RWPE1 (cell line): ENCODE measurements around the gene TRIM14.

Source experiments
- CTCF ChIA-PET: fragments of 350-600 bp; sonication (Branson Sonifier 250); formaldehyde crosslinking; extraction: SDS; loops from one replicate; lab custom pipeline; 2021; lab: Yijun Ruan, JAX
- POLR2A ChIA-PET: fragments of 400-600 bp; formaldehyde crosslinking; extraction: SDS; loops from one replicate; lab custom pipeline; 2020; ENCODE audit warnings: antibody characterized with exemption; ENCODE audit not compliant: low non-redundant PET; lab: Yijun Ruan, JAX
- DNase-seq: peaks from one replicate; pipeline ENCODE4 v3.0.0; 2012; ENCODE audit warnings: low spot score
- H3K27ac ChIP-seq: fragments of 450-650 bp; 2 replicates; pipeline ENCODE4 v1.5.1; 2017
- CTCF ChIP-seq: fragments of 450-650 bp; conservative IDR thresholded peaks from 2 replicates; pipeline ENCODE4 v1.5.1; 2017; ENCODE audit warnings: low read depth, mild to moderate bottlenecking

The TRIM14 gene

DNA sequence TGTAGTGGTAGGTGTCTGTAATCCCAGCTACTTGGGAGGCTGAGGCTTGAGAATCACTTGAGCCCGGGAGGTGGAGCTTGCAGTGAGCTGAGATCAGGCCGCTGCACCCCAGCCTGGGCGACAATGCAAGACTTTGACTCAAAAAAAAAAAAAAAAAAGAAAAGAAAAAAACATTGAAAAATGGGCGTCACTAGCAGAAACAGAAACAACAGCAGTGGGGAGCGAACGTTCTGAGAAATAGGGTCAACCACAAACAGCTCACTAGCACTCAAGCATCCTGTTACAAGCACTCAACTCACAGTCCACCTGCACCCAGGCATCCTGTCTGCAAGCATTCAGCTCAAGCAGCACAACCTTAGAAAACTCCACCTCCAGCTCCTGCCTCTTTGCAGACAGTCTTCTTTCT lies 17.2 kb downstream of the TRIM14 start:
- POLR2A ChIA-PET = interaction anchor here (0.7 kb wide), 1 partner anchor 18 kb away, joined by 5 read pairs; no protein-coding TSS in a partner anchor
- DNase-seq = no peak
- TF ChIP-seq CTCF = no peak
- CTCF ChIA-PET = interaction anchor here (0.8 to 1.0 kb wide), 2 partner anchors 14 to 346 kb away, joined by 4 to 5 read pairs; no protein-coding TSS in a partner anchor
- H3K27ac ChIP-seq = no peak overlapping the region

DNA sequence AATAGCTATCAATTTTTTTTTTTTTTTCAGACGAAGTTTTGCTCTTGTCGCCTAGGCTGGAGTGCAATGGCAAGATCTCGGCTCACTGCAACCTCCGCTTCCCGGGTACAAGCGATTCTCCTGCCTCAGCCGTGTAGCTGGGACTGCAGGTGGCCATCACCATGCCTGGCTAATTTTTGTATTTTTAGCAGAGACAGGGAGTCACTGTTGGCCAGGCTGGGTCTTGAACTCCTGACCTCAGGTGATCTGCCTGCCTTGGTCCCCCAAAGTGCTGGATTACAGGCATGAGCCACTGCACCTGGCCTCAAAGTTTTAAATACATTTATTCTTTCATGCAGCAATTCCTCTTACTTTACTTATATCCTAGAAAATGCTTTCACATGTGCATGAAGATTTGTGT lies 17.6 kb downstream of the TRIM14 start:
- H3K27ac ChIP-seq = no peak overlapping the region
- no peak for DNase-seq
- no peak for TF ChIP-seq CTCF
- CTCF ChIA-PET = interaction anchor here (1.0 kb wide), 1 partner anchor 14 kb away, joined by 4 read pairs; no protein-coding TSS in a partner anchor
- POLR2A ChIA-PET = no interaction called here

- no peak overlapping the region for H3K27ac ChIP-seq
- TF ChIP-seq CTCF = no peak
- ChIA-PET CTCF (no interaction called here), POLR2A (no interaction called here)
- DNase-seq = no peak
These were observed 18.6 kb downstream of the TRIM14 start for GRCh38 chr9:98100456-98100855.

- no peak for DNase-seq
- POLR2A ChIA-PET = no interaction called here
- no peak for TF ChIP-seq CTCF
- CTCF ChIA-PET = no interaction called here
- no peak overlapping the region for H3K27ac ChIP-seq
These were observed 19.1 kb downstream of the TRIM14 start for GRCh38 chr9:98099898-98100297.

GRCh38 chr9:98099346-98099745 lies 19.7 kb downstream of the TRIM14 start:
- DNase-seq = no peak
- CTCF ChIA-PET = no interaction called here
- H3K27ac ChIP-seq = no peak overlapping the region
- TF ChIP-seq CTCF = no peak
- POLR2A ChIA-PET = interaction anchor here (0.6 kb wide), 1 partner anchor 12 kb away, joined by 4 read pairs; no protein-coding TSS in a partner anchor

DNA sequence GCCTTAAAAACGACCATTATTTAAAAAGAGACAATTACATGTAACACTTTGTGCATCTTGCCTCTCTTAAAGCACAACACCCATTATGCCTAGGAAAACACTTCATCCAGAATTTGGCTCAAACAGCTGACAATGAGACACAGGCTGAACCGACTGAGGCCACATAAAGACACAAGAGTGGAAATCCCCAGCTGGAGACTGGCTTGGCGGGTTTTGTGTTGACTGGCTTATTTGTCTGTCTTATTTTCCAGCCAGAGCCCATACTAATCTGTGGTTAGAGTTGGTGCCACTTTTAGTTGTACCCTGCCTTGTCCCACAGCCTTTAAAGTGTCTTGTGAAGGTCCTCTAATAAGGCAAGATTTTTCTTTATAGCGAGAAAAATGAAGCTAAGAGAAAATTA lies 21.2 kb downstream of the TRIM14 start:
- no peak for TF ChIP-seq CTCF
- DNase-seq = no peak
- POLR2A ChIA-PET = no interaction called here
- CTCF ChIA-PET = interaction anchor here (0.7 to 1.3 kb wide), 2 partner anchors 39 to 166 kb away, joined by 3 read pairs; no protein-coding TSS in a partner anchor
- H3K27ac ChIP-seq = no peak overlapping the region

- CTCF ChIA-PET = no interaction called here
- no peak overlapping the region for H3K27ac ChIP-seq
These were observed 22.9 kb downstream of the TRIM14 start for GRCh38 chr9:98096091-98096490.

More at GRCh38 chr9:98096091-98096490, 22.9 kb downstream of the TRIM14 start:
- POLR2A ChIA-PET = no interaction called here
- DNase-seq = no peak
- TF ChIP-seq CTCF = no peak
